HS-5 (cell line): ENCODE data around the gene ZNF662.
"Not testable (repeated sequence)": the region's sequence is repeated elsewhere in the genome, so short reads cannot be mapped to it uniquely, and the experiment has no call there.

Source experiments
- DNase-seq: peaks from one replicate; pipeline ENCODE4 v3.0.0-alpha.2; 2012; ENCODE audit warnings: low read depth

ZNF662 gene

GRCh38 chr3:42906070-42906847, at the start of gene ZNF662:
TSS of gene ZNF662 (plus strand) at chr3:42906142. CDS start at chr3:42908115, 1,973 bp downstream.
- DNase-seq: no peak

DNA sequence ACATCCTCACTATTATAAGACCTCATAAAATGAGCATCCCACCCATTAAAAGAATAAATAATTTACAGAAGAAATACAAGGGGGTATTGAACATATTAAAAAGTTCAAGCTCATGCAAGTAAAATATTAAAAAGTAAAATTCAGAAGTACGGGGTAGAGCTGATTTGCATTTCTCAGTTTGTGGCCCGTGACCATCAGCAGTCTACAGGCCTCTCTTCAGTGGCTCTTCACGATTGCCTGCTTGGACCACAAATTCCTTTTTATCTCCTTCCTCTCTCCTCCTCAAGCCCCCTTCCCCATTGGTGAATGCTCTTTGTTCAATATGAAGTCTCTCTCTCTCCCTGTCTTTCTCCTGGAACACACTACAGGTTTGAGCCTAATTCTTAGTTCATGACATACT, 49.4 kb upstream of the ZNF662 start:
- DNase-seq: no peak

DNA sequence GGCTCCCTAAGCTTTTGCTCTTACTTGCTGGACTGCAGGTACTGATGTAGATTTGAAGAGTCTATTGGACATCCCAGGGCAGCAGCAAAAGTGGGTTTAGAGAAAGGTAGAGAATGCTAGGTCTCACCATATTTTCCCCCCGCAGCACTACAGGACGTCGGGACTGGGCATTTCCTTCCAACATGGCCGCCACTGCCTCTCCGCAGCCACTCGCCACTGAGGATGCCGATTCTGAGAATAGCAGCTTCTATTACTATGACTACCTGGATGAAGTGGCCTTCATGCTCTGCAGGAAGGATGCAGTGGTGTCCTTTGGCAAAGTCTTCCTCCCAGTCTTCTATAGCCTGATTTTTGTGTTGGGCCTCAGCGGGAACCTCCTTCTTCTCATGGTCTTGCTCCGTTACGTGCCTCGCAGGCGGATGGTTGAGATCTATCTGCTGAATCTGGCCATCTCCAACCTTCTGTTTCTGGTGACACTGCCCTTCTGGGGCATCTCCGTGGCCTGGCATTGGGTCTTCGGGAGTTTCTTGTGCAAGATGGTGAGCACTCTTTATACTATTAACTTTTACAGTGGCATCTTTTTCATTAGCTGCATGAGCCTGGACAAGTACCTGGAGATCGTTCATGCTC, 41.5 kb upstream of the ZNF662 start:
- DNase-seq: no peak

GRCh38 chr3:42865256-42865655, 40.7 kb upstream of the ZNF662 start:
- DNase-seq: no peak

GRCh38 chr3:42867138-42867537, 38.8 kb upstream of the ZNF662 start:
- no peak for DNase-seq

DNA sequence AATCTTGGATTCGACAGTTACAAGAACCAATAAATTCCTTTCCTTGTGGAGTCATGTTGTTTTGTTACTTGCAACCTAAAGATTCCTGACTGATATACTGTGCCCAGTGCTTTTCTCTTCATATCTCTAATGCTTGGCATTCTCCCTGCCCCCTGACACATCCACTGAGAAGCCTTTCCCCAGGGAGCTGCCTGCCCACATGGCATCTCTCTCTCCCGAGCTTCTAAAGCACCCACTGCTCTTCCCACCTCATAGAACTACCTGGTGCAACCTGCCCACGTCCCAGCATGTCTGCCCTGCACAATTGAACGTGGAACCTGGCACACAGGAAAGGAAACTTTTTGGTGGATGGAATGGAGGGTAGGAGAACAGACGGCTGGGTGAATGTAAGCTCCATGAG, 37.1 kb upstream of the ZNF662 start:
- no peak for DNase-seq

DNA sequence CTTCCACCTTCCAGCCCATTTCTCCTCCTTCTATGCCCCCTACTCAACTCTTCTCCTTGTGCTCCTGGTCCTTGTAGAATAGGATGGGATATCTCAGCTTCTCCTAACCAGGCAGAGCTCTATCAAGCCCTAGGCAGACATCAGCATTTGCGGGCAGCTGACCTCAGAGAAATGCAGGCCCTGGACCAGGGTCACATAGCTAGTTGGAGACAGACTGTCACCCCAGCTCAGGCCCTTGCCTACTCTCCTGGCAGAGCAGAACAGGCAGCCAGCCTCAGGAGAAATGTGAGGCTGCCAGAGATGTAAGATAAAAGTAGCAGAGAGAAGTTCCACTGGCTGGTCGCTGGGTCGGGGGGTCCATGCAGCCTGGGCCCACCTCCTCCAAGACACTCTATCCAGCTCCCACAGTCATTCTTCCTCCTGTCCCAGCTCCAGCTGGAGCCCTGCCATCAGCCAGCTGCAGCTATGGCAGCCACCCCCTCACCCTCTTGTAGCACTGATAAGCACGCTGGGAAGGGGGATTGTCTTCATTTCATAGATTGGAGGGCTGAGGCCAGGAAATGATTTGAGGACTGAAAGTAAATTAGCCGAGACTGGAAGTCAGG, 34.2 kb upstream of the ZNF662 start:
- DNase-seq: no peak

DNA sequence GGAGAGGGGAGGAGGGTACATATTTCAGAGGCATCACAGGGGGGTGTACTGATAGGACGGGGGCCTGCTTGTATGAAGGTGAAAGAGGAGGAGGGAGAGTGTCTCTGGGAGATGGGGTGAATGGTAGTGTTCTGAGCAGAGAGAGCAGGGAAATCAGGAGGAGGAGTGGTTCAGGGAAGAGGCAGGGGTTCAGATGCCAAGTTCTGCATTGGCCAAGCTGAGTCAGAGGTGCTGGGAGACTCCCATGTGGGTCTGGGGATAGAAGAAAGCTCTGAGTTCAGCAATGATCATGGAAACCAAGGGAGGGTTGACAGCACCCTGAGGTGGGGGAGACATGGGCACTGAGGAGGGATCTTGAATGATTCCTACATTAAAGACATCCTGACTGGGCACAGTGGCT, 33.2 kb upstream of the ZNF662 start:
- DNase-seq: no peak

- no peak for DNase-seq
These were observed 32.5 kb upstream of the ZNF662 start for GRCh38 chr3:42873221-42873982.

- no peak for DNase-seq
These were observed 31.2 kb upstream of the ZNF662 start for GRCh38 chr3:42874749-42875148.

DNA sequence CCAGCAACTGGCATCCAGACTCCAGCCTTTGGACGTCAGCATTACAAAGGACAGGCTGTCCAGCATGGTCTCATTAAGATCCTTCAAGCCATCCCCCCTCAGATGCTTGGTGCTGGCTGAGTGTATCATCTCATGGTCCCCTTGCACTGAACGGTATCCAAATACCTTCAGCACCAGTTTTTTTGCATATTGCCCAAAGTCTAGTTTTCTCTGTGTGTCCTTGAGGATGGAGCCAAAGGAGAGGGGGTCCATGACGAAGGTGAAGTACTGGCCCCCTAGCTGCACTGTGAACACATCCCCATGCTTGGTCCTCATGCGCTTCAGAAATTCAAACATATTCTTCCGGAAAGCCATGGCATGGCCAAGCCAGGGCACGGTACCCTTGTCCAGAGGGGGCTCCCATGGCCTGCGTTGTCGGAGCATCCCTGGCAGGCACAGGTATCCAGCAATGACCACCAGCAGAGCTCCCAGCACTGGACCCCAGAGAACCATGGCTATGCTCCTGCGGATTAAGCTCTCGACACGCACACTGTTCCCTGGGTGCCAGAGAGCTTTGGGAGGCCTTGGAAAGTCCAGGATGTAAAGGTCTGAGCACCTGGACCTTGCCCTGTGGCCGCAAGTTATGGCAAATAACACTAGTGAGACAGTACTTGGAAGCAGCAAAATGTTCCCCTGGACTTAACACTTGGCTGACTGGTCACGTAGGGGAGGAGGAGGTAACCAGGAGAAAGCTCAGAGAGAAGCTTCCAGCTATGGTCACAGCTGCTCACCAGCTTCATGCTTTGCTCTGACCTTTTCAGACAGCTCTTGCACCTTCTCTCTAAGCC, 30.4 kb upstream of the ZNF662 start, which contains the start of gene CYP8B1:
Gene CYP8B1, minus strand, starts transcription at position 555 of the 827 bp plus-strand sequence. Its CDS starts 63 bp downstream, at position 492.
- no peak for DNase-seq

- DNase-seq: no peak
These were observed 29.5 kb upstream of the ZNF662 start for GRCh38 chr3:42876401-42876800.

DNA sequence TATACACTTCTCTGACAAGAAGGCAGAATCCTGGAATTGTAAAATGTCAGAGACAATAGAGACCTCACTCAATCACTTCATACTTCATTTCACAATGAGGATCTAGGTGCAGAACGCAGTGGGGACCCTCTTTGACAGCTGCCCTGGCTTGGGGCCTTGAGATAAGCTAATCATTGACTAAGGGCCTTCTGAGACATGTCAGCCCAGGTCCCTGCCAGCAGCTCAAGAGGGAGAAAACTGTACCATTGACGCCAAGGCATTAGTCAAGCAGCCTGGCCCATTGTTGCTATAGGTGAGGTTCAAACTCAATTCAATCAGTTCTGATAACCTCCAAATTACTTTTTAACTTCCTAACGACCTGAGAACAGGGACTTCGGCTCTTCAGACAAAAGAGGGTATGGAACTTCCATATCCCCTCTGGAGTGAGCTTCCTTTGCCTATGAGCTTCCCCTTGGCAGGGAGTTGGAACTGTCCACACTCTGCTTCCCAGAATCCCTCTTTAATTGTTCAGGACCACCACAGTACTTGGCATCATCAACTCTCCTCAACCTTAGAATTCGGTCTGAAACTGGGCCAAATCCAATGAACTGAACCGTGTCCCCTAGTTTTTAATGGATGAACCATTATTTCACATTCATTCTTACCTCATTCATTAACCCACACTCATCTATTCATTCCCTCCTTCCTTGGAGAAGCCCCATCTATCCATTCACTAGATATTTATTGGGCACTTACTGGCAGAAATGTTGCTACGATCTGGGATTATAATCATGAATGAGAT, 28.8 kb upstream of the ZNF662 start:
- no peak for DNase-seq

GRCh38 chr3:42877881-42878280, 28.1 kb upstream of the ZNF662 start:
- no peak for DNase-seq

- no peak for DNase-seq
These were observed 25.8 kb upstream of the ZNF662 start for GRCh38 chr3:42880183-42880582.

- DNase-seq: peak; percentile 54
These were observed 25.1 kb upstream of the ZNF662 start for GRCh38 chr3:42880601-42881451.

- not testable (repeated sequence) for DNase-seq
These were observed 22.6 kb upstream of the ZNF662 start for GRCh38 chr3:42883251-42883930.

DNA sequence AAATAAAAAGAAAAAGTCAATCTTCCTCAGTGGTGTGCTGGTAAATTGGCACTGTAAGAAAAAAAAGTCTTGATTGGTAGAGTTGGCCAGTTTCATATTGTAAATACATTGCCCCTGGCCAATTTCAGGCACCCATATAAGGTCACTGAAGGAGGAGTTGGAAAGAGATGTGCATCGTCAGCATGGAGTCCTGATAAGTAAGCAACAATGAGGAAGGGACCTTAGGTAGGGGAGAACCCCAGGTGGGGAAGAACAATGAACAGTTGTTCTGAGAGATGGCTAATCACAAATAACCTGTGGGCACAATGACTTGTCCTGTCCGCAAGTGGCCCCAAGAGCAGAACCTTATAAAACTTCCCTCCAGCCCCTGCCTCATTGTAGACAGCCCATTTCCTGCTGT, 21.6 kb upstream of the ZNF662 start:
- no peak for DNase-seq

DNA sequence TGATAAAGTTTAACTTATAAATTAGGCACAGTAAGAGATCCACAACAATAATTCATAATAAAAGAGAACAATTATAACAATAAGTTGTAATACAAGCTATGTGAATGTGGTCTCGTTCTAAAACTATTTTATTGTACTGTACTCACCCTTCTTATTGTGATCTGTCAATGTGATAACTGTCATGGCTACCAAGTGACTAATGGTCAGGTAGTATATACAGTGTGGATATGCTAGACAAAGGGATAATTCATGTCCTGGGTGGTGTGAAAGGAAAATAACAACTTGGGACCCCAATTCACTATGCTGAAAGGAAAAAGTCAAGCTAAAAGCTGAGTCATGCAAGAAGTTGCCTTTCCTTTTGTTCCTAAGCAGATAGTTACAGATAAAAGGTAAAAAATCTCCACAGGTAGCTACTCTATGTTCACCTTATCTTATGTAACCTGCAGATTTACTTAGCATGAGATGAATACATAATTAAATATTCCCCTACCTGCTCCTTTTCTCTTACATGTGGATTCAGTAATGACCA, 19.6 kb upstream of the ZNF662 start:
- DNase-seq: no peak
